ENCODE data around the gene MTR. TPM values are rescaled to one million over a fixed set of nuclear protein-coding genes. Genes with fewer than 3 reads are reported as not detected.

MTR gene
- total and polyA plus RNA-seq, 9 of the 15 experiments (the other 6 are each of a cell fraction or from before 2014, with no cell fraction given): 3.4 to 44.3 (median 20.3) TPM

- no peak for TF ChIP-seq POLR3A (IDR thresholded peaks at IDR 0.05; ENCODE audit: borderline replicate concordance, extremely low read depth, insufficient read depth, insufficient read length)
- no peak; the same call in 1 of the 2 replicates for TF ChIP-seq EHMT2 (IDR thresholded peaks at IDR 0.05)
- TF ChIP-seq CHCHD3 (CRISPR knock-in tag; IDR thresholded peaks at IDR 0.05): no peak
- TF ChIP-seq CREB1 (IDR thresholded peaks at IDR 0.05): peak; percentile 55; the same call in 1 of the 2 replicates
- no peak for TF ChIP-seq CREB1 (CRISPR knock-in tag; IDR thresholded peaks at IDR 0.05)
- TF ChIP-seq MTA1 (IDR thresholded peaks at IDR 0.05; ENCODE audit: borderline replicate concordance): peak; percentile 84
- no peak for TF ChIP-seq STAG1 (CRISPR knock-in tag; IDR thresholded peaks at IDR 0.05; ENCODE audit: borderline replicate concordance)
- TF ChIP-seq MTF1 (CRISPR knock-in tag; IDR thresholded peaks at IDR 0.05; ENCODE audit: borderline replicate concordance): no peak
- TF ChIP-seq CHAMP1 (IDR thresholded peaks at IDR 0.05): peak; percentile 97
- peak; percentile 89 for TF ChIP-seq DMBX1 (CRISPR knock-in tag; IDR thresholded peaks at IDR 0.05; ENCODE audit: borderline replicate concordance)
- TF ChIP-seq GATAD2A (IDR thresholded peaks at IDR 0.05): peak; percentile 72; the same call in 1 of the 2 replicates
- TF ChIP-seq TCF7L2 (IDR thresholded peaks at IDR 0.05; ENCODE audit: low read depth, low read length): no peak
- TF ChIP-seq PHF8 (IDR thresholded peaks at IDR 0.05; ENCODE audit: borderline replicate concordance, low read length): no peak
- no peak for TF ChIP-seq NFXL1 (CRISPR knock-in tag; IDR thresholded peaks at IDR 0.05)
- peak; percentile 75 for TF ChIP-seq BCOR (IDR thresholded peaks at IDR 0.05)
- no peak for TF ChIP-seq ARID3B (CRISPR knock-in tag; IDR thresholded peaks at IDR 0.05; ENCODE audit: borderline replicate concordance)
- no peak for TF ChIP-seq FOS (IDR thresholded peaks at IDR 0.05; ENCODE audit: extremely low read depth, insufficient read length)
- no peak for TF ChIP-seq ZKSCAN1 (IDR thresholded peaks at IDR 0.05; ENCODE audit: low read depth, low read length)
- 0 out of 2 replicates have a peak, but pooled peaks have one; percentile 25 for TF ChIP-seq RB1 (IDR thresholded peaks at IDR 0.05; ENCODE audit: low read depth)
- TF ChIP-seq POLR2AphosphoS5 (IDR thresholded peaks at IDR 0.05; ENCODE audit: control insufficient read depth, insufficient read depth, low read depth, low read length): peak; percentile 98
- TF ChIP-seq PHB2 (IDR thresholded peaks at IDR 0.05; ENCODE audit: low read depth): peak; percentile 98
- 0 out of 2 replicates have a peak, but pooled peaks have one; percentile 87 for TF ChIP-seq ZNF589 (CRISPR knock-in tag; IDR thresholded peaks at IDR 0.05; ENCODE audit: low read depth)
- TF ChIP-seq ZNF766 (CRISPR knock-in tag; conservative IDR thresholded peaks at IDR 0.05): peak; percentile 63; the same call in 1 of the 2 replicates
- TF ChIP-seq PRMT5 (CRISPR knock-in tag; IDR thresholded peaks at IDR 0.05): no peak
- TF ChIP-seq U2AF2 (optimal IDR thresholded peaks at IDR 0.05; ENCODE audit: low read depth, low read length): no peak
- peak; percentile 89 for TF ChIP-seq HES1 (IDR thresholded peaks at IDR 0.05; ENCODE audit: low read depth)
Observed at GRCh38 chr1:236913371-236914037, 118.4 kb downstream of the MTR start (continued).

Data from K562 (cell line).